HL-60/S4 treated with phorbol 12-myristate 13-acetate at 8.2 ng/mL for 4 days and 3 days (cell line): ENCODE measurements around the gene PLB1.

Experiments
- in situ Hi-C: fragments of 300-500 bp; cut with MboI; formaldehyde crosslinking; loops from 2 replicates; pipeline ENCODE4 v1.15.0; 2022; ENCODE audit warnings: low sequenced_read_pairs

PLB1 gene

DNA sequence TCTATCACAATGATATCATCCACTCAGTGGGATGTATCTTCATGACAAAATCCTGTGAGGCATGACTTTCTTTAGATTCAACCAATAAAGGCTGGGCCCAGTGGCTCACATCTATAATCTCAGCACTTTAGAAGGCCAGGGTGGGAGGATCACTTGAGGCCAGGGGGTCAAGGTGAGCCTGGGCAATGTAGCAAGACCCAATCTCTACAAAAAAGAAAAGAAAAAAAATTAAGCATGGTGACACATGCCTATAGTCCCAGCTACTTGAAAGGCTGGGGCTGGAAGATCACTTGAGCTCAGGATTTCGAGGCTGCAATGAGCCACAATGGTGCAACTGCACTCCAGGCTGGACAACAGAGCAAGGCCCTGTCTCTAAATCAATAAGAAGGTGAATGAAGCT is 68.0 kb downstream of the PLB1 start:
- in situ Hi-C loops: no loop called here

DNA sequence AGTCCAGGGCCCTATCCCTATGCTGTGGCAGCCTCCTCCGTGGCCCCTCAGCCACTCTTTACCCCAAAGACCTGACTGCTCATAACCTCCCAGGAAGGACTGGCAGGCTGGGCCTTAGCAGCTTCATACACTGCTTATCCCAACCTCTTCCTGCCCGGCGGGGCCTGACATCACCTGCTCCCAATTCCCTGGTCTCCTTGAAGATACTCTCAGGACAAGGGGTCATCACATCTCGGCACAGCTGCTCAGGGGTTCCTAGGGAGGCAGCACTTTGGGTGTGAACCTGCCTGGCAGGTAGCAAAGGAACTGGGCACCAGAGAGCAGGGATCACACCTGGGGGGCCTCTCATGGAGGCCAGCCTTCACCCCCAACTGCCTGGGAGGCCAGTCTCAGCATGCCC is 68.5 kb downstream of the PLB1 start:
- in situ Hi-C loops: no loop called here

DNA sequence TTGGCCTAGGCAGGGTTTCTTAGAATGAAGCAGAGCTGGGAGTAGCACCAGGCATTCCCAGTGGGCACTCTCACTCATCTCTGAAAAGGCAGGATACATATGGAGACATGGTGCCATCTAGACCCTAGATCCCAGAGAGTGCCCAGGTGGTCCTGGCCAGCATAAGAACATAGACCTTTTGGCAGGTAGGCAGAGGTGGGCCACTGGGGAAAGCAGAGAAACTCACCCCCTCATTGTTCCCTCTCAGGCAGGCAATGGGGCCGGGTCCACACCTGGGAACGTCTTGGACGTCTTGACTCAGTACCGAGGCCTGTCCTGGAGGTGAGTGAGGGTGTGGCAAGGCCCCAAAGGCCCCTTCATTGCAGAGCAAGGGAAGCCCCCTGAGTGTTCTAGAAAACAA is 69.2 kb downstream of the PLB1 start:
- in situ Hi-C loops: no loop called here

GRCh38 chr2:28565720-28566295 is 69.9 kb downstream of the PLB1 start:
- in situ Hi-C loops: no loop called here

- in situ Hi-C loops: no loop called here
Measured at GRCh38 chr2:28566521-28567041, 70.7 kb downstream of the PLB1 start.

GRCh38 chr2:28567061-28567471 is 71.2 kb downstream of the PLB1 start:
- in situ Hi-C loops: no loop called here

DNA sequence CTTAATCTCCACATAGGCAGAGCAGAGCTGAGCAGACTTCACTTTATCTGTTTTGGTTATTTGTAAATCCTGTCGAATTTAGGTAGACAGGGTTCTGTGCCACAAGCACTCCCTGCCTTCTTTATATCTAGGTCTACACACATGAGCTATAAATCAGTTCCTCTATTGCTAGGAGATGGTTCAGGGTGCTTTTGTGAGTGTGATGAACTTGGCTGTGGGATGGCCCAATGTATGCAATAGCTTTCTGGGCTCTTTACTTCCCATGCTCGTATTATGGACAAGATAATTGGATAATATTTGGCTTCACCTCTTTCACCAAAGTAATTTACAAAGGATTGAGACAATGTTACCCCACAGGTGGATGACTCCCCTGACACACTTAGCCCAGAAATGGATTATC is 72.2 kb downstream of the PLB1 start:
- in situ Hi-C loops: no loop called here

- in situ Hi-C loops: no loop called here
Measured at GRCh38 chr2:28568533-28568932, 72.7 kb downstream of the PLB1 start.

- in situ Hi-C loops: no loop called here
Measured at GRCh38 chr2:28570431-28570830, 74.6 kb downstream of the PLB1 start.

- in situ Hi-C loops: no loop called here
Measured at GRCh38 chr2:28576714-28577113, 80.9 kb downstream of the PLB1 start.

- in situ Hi-C loops: no loop called here
Measured at GRCh38 chr2:28577791-28578680, 82.2 kb downstream of the PLB1 start.

DNA sequence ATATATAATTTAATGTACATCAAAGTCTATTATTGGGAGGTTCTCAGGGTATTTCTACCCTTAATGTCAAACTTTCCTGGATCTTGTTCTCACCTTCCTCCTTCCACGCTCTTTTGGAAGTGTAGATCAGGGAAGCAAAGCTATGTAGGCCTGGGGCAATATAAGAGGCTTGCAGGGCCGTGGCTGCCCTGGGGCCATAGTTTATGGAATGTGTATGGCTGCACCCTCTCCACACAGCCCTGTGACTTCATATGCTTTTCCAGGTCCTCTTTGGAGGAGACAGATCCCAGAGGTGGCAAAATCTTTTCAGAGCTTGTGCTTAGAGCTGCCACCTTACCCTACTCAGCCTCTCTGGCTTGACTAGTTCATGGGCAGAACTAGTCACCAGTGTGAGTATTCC is 82.9 kb downstream of the PLB1 start:
- in situ Hi-C loops: no loop called here

DNA sequence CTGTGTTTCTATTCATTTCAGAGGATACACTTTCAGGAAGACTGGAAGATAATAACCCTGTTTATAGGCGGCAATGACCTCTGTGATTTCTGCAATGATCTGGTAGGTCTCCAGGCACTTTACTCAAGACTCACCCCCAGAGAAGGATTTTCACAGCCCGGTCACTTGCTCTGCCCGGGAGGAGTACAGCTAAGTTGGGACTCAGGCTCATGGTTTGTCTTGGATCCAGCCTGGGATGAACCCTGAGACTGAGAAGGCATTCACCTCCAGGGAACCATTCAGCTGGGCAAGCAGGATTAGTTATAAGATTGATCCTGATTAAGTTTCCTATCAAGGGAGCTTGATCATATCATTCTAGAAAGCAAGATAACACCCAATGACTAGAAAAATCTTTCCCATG is 83.7 kb downstream of the PLB1 start:
- in situ Hi-C loops: no loop called here

DNA sequence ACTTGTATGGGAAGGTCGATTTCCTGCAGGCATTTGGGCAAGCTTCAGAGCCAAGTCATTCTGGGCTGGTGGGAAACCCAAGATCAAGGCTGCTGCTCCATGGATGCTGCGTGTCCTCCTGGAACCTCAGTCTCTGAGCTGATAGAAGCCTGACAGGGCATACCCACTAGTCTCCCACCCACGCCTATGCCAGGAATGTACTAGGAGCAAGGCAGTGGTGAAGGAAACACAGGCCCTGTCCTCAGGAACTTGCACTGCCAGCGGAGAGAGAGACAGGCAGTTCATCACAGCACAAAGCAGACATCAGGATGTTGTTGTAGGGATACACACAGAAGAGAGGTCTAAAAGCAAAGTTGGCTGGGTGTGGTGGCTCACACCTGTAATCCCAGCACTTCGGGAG is 84.2 kb downstream of the PLB1 start:
- in situ Hi-C loops: no loop called here

DNA sequence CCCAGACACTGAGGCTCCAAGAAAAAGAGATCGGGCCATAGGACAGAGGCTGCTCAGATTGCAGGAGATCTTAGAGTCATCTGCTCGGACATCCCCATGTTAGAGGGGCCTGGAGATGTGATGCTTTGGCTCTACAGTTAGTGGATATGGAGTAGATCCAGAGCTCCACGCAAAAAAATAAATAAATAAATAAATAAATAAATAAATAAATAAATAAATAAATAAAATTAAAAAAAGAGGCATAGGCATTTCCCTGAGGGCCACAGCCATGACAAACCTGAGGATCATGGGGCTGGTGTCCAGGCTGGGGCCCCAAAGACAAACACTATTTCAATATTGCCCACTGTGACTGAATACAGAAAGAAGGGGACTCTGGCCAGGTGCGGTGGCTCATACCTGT is 85.5 kb downstream of the PLB1 start:
- in situ Hi-C loops: no loop called here

DNA sequence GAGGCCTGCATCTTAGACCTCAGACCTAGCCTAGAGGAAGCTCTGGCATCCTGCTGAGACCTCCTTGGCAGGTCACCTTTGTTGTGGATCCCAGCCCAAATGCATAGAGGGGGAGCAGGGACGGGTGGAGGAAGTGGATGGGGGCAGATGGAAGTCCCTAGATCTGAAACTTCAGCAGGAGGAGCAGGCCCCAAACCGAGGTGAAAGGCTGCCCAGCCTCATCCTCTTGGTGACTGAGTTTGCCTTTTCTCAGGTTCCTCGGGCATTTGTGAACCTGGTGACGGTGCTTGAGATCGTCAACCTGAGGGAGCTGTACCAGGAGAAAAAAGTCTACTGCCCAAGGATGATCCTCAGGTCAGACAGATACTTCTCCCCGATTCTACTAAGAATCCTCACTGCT is 86.3 kb downstream of the PLB1 start:
- in situ Hi-C loops: no loop called here

GRCh38 chr2:28582595-28582994 is 86.7 kb downstream of the PLB1 start:
- in situ Hi-C loops: no loop called here

GRCh38 chr2:28583899-28584553 is 88.2 kb downstream of the PLB1 start:
- in situ Hi-C loops: no loop called here

DNA sequence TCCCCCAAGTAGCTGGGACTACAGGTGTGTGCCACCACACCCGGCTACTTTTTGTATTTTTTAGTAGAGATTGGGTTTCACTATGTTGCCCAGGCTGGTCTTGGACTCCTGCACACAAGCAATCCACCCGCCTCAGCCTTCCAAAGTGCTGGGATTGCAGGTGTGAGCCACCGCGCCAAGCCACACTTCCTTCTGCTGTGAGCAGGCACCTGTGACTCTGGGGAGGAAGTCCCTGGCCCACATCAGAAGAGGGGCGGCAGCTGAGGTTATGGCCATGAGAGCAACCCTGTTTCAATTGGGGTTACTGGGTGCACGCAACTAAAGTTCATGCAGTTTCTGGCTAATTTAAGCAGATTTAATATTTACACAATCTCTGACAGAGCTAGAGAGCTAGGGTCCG is 91.0 kb downstream of the PLB1 start:
- in situ Hi-C loops: no loop called here

- in situ Hi-C loops: no loop called here
Measured at GRCh38 chr2:28587526-28588291, 91.8 kb downstream of the PLB1 start.

- in situ Hi-C loops: no loop called here
Measured at GRCh38 chr2:28588292-28588670, 92.4 kb downstream of the PLB1 start.
